Hepatocyte (in vitro differentiated cells): ENCODE data around the gene PPIL3. TPM values are rescaled to one million over a fixed set of nuclear protein-coding genes. Genes with fewer than 3 reads are reported as not detected.

Experiments
- DNase-seq: peaks from one replicate; pipeline ENCODE4 v3.0.0-alpha.2; 2016; ENCODE audit warnings: low spot score
- H2AFZ ChIP-seq: fragments of 200-600 bp; sonication (generic); 2 replicates; pipeline ENCODE4 v1.6.0; 2016; ENCODE audit warnings: antibody characterized with exemption, mild to moderate bottlenecking
- H3K27ac ChIP-seq: fragments of 200-600 bp; sonication (generic); 2 replicates; pipeline ENCODE4 v1.5.1; 2016; ENCODE audit warnings: mild to moderate bottlenecking
- H3K27me3 ChIP-seq: fragments of 200-600 bp; sonication (generic); 2 replicates; pipeline ENCODE4 v1.6.1; 2016
- H3K36me3 ChIP-seq: fragments of 200-600 bp; sonication (generic); replicated peaks from 2 replicates; pipeline ENCODE4 v1.5.1; 2016; ENCODE audit warnings: low read depth; ENCODE audit not compliant: insufficient read depth
- H3K4me1 ChIP-seq: fragments of 200-600 bp; sonication (generic); 2 replicates; pipeline ENCODE4 v1.5.1; 2016; ENCODE audit warnings: mild to moderate bottlenecking, moderate library complexity; ENCODE audit not compliant: insufficient read depth
- H3K4me2 ChIP-seq: fragments of 200-600 bp; sonication (generic); 2 replicates; pipeline ENCODE4 v1.6.0; 2016
- H3K4me3 ChIP-seq: fragments of 200-600 bp; sonication (generic); 2 replicates; pipeline ENCODE4 v1.5.1; 2016; ENCODE audit warnings: mild to moderate bottlenecking
- H3K79me2 ChIP-seq: fragments of 200-600 bp; sonication (generic); 2 replicates; pipeline ENCODE4 v1.6.0; 2017; ENCODE audit warnings: mild to moderate bottlenecking
- H3K9me2 ChIP-seq: fragments of 200-600 bp; sonication (generic); replicated peaks from 2 replicates; pipeline ENCODE4 v1.6.0; 2017; ENCODE audit warnings: mild to moderate bottlenecking; ENCODE audit not compliant: insufficient read depth
- H3K9me3 ChIP-seq: fragments of 200-600 bp; sonication (generic); 2 replicates; pipeline ENCODE4 v1.5.1; 2016; ENCODE audit warnings: low read depth, mild to moderate bottlenecking
- H4K20me1 ChIP-seq: fragments of 200-600 bp; sonication (generic); 2 replicates; pipeline ENCODE4 v1.6.0; 2016; ENCODE audit warnings: mild to moderate bottlenecking; ENCODE audit not compliant: insufficient read depth, poor library complexity, severe bottlenecking
- EZH2 ChIP-seq: fragments of 200-600 bp; sonication (generic); IDR thresholded peaks from 2 replicates; pipeline ENCODE4 v1.6.1; 2016; ENCODE audit warnings: antibody characterized with exemption, mild to moderate bottlenecking, borderline replicate concordance
- EZH2phosphoT487 ChIP-seq: fragments of 200-600 bp; sonication (generic); IDR thresholded peaks from one replicate; pipeline ENCODE4 v1.6.1; 2018; ENCODE audit warnings: antibody characterized with exemption, mild to moderate bottlenecking, low read depth, moderate library complexity; ENCODE audit not compliant: unreplicated experiment, severe bottlenecking
- WGBS: methylation state at CpG from one replicate; pipeline ENCODE4 v1.1.6; 2016; ENCODE audit warnings: low lambda C conversion rate; ENCODE audit errors: missing lambda C conversion rate; 5-methylcytosine and 5-hydroxymethylcytosine counted together
- polyA plus RNA-seq: library from polyadenylated mRNA; unstranded; fragments of >200 nt; fragmentation: Nextera tagmentation; extraction: Ambion mirVana; gene quantifications from 2 replicates; pipeline ENCODE4 v1.2.1, GENCODE V29; 2016
- total RNA-seq: library from RNA; depleted of rRNA; stranded (reverse); fragments of >200 nt; gene quantifications from 2 replicates; pipeline ENCODE4 v1.2.3, GENCODE V29; 2014
- TF ChIP-seq, protein P1 (sequence below): fragments of 200-600 bp; sonication (generic); IDR thresholded peaks from 2 replicates; pipeline ENCODE4 v1.5.1; 2016; ENCODE audit warnings: antibody characterized with exemption, mild to moderate bottlenecking; ENCODE audit not compliant: poor library complexity

The PPIL3 gene
- total and polyA plus RNA-seq, 2 experiments from 2014 or later = 23.0 to 59.0 TPM

DNA sequence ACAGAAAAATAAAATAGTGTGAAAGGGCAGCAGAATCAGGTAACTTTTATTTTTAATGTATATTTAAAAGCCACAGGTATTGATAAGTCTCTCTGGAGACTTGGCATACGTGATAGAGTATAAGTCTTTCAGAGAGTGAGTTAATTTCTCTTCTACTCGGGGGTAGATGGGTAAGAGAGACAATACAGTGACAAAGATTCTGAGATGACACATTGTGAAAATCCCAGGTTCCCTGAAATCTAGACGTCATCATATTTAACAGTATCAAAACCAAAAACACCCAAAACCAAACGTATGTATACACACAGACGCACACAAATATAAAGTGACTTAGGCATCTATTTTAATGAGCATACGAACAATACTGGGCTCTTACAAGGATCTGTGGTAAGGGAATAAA lies 33.6 kb upstream of the PPIL3 start:
- no peak overlapping the region for H3K4me3 ChIP-seq
- H3K4me2 ChIP-seq = no peak overlapping the region
- no peak overlapping the region for H2AFZ ChIP-seq
- TF ChIP-seq, protein P1, sequence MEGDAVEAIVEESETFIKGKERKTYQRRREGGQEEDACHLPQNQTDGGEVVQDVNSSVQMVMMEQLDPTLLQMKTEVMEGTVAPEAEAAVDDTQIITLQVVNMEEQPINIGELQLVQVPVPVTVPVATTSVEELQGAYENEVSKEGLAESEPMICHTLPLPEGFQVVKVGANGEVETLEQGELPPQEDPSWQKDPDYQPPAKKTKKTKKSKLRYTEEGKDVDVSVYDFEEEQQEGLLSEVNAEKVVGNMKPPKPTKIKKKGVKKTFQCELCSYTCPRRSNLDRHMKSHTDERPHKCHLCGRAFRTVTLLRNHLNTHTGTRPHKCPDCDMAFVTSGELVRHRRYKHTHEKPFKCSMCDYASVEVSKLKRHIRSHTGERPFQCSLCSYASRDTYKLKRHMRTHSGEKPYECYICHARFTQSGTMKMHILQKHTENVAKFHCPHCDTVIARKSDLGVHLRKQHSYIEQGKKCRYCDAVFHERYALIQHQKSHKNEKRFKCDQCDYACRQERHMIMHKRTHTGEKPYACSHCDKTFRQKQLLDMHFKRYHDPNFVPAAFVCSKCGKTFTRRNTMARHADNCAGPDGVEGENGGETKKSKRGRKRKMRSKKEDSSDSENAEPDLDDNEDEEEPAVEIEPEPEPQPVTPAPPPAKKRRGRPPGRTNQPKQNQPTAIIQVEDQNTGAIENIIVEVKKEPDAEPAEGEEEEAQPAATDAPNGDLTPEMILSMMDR = no peak
- TF ChIP-seq EZH2phosphoT487 (no peak), EZH2 (no peak)
- H4K20me1 ChIP-seq = no peaks in the 10 kb centered on the region
- H3K27me3 ChIP-seq = no peaks in the 10 kb centered on the region
- DNase-seq = no peak
- H3K9me3 ChIP-seq = no peaks in the 10 kb centered on the region
- WGBS = 92% methylated on average over 6 of the region's 6 CpGs
- H3K36me3 ChIP-seq = no peaks in the 10 kb centered on the region
- H3K79me2 ChIP-seq = no peaks in the 10 kb centered on the region
- H3K9me2 ChIP-seq = no peaks in the 10 kb centered on the region
- no peak overlapping the region for H3K27ac ChIP-seq
- H3K4me1 ChIP-seq = no peaks in the 10 kb centered on the region

- Histone ChIP-seq H3K9me2 (no peaks in the 10 kb centered on the region), H3K79me2 (no peaks in the 10 kb centered on the region), H3K4me3 (no peak overlapping the region), H3K9me3 (no peaks in the 10 kb centered on the region), H3K36me3 (peaks cover 4% of the 10 kb centered on the region), H3K4me1 (no peaks in the 10 kb centered on the region), H3K4me2 (no peak overlapping the region), H4K20me1 (no peaks in the 10 kb centered on the region), H3K27ac (no peak overlapping the region), H2AFZ (no peak overlapping the region), H3K27me3 (no peaks in the 10 kb centered on the region)
- TF ChIP-seq, protein P1 = no peak
- TF ChIP-seq EZH2phosphoT487 = no peak
- TF ChIP-seq EZH2 = no peak
- DNase-seq = no peak
These were observed 24.8 kb upstream of the PPIL3 start for GRCh38 chr2:200913654-200914053.

DNA sequence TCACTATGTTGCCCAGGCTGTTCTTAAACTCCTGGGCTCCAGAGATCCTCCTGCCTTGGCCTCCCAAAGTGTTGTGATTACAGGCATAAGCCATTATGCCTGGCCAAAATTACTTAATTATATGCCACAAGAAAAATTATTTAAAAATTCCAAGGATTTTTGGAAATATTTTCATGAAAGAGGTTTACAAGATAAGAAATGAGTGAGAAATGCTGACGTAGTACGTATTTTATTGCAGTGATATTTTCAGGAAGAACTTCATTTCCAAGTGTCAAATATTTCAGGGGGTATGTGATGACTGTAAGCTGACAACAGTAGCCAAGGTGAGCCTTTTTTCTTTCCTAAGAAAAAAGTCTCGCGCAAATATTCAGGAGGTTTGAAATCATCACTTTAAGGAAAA lies 21.1 kb upstream of the PPIL3 start:
- H3K9me3 ChIP-seq = no peaks in the 10 kb centered on the region
- no peak for DNase-seq
- H3K27me3 ChIP-seq = no peaks in the 10 kb centered on the region
- H3K4me3 ChIP-seq = no peak overlapping the region
- H3K27ac ChIP-seq = no peak overlapping the region
- no peak overlapping the region for H3K4me2 ChIP-seq
- H3K79me2 ChIP-seq = no peaks in the 10 kb centered on the region
- H3K36me3 ChIP-seq = no peaks in the 10 kb centered on the region
- H3K9me2 ChIP-seq = no peaks in the 10 kb centered on the region
- TF ChIP-seq EZH2 = no peak
- no peak for TF ChIP-seq EZH2phosphoT487
- TF ChIP-seq, protein P1 = no peak
- 96% methylated on average over 4 of the region's 4 CpGs for WGBS
- no peak overlapping the region for H2AFZ ChIP-seq
- H3K4me1 ChIP-seq = no peaks in the 10 kb centered on the region
- no peaks in the 10 kb centered on the region for H4K20me1 ChIP-seq
